NOMO-1 (cell line): ENCODE data around the gene POM121L2.

Experiments
- DNase-seq, 2 experiments: peaks; one replicate each; lab custom pipeline; 2025; ENCODE audit not compliant: unreplicated experiment in 2 of 2; lab: John Stamatoyannopoulos, UW

The POM121L2 gene

DNA sequence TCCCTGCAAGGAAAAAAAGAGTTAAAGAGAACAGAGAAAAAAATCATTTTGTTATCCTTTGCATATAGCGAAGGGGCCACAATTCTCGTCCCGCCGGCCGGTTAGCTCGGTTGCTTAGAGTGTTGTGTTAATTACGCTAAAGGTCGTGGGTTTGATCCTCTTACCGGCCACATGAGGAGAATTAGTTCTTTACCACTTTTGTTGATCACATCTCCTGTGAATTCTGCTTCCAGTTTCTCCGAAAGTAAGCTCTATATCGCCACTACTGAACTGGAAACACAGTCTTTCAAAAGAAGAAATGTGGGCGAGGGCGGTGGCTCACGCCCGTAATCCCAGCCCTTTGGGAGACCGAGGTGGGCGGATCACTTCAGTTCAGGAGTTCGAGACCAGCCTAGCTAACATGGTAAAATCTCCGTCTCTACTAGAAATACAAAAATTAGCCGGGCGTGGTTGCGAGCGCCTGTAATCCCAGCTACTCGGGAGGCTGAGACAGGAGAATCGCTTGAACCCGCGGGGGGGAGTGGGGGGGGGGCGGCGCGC is 51.2 kb downstream of the POM121L2 start:
- no peak for DNase-seq

DNA sequence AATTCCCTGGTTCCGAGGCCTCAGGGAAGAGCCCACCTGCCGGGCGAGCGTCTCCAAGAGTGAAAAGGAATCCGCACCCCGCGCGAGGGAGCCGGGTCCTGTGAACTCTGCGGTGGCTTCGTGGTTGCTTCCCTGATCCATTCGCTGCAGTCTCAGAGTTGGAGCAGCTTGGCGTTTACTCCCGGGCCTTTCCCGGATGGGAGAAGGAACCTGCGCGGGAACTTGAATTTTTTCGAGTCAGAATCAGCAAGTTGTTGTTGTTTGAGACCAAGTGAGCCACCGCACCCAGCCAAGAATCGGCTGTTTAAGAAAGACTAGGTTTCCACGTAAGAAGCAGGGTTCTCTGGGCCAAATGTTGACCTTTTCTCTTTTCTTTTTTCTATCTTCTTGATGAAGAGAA is 51.7 kb downstream of the POM121L2 start:
- DNase-seq = no peak
